ENCODE results near the gene BRINP1. TPM values are rescaled to one million over a fixed set of nuclear protein-coding genes. Genes with fewer than 3 reads are reported as not detected.

The BRINP1 gene
- total RNA-seq, 1 donor from 2014 or later = 0.96 TPM

DNA sequence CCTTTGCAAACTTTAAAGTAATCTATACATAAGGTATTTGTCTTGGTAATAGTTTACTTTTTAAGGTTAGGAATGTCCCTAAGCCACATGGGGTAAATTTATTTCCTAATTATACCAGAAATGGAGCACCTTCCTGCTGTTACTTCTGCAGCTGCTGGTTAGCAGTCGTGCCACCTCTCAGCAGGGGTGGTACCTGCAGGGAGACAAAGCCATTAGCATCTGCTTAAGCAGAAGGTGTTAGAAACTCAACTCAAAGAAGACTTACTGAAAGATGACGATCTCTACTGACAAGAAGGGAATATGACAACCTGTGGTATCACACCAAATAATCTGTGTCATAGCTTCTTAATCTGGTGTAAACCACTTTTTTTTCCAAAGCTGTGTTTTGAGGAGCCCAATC, 173.7 kb downstream of the BRINP1 start:
- DNase-seq (ENCODE audit: low read depth, low spot score) = no peak
- H3K27me3 Mint-ChIP-seq (ENCODE audit: low read depth) = no peaks in the 10 kb centered on the region
- H3K4me1 Mint-ChIP-seq = no peaks in the 10 kb centered on the region
- no peaks in the 10 kb centered on the region for H3K36me3 Mint-ChIP-seq (ENCODE audit: low read depth)
- TF ChIP-seq, protein P1, sequence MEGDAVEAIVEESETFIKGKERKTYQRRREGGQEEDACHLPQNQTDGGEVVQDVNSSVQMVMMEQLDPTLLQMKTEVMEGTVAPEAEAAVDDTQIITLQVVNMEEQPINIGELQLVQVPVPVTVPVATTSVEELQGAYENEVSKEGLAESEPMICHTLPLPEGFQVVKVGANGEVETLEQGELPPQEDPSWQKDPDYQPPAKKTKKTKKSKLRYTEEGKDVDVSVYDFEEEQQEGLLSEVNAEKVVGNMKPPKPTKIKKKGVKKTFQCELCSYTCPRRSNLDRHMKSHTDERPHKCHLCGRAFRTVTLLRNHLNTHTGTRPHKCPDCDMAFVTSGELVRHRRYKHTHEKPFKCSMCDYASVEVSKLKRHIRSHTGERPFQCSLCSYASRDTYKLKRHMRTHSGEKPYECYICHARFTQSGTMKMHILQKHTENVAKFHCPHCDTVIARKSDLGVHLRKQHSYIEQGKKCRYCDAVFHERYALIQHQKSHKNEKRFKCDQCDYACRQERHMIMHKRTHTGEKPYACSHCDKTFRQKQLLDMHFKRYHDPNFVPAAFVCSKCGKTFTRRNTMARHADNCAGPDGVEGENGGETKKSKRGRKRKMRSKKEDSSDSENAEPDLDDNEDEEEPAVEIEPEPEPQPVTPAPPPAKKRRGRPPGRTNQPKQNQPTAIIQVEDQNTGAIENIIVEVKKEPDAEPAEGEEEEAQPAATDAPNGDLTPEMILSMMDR (conservative IDR thresholded peaks at IDR 0.05) = no peak
- no peak overlapping the region for H3K27ac Mint-ChIP-seq (ENCODE audit: unreplicated experiment)
- H3K4me3 Mint-ChIP-seq = no peak overlapping the region
- H3K9me3 Mint-ChIP-seq = no peaks in the 10 kb centered on the region

DNA sequence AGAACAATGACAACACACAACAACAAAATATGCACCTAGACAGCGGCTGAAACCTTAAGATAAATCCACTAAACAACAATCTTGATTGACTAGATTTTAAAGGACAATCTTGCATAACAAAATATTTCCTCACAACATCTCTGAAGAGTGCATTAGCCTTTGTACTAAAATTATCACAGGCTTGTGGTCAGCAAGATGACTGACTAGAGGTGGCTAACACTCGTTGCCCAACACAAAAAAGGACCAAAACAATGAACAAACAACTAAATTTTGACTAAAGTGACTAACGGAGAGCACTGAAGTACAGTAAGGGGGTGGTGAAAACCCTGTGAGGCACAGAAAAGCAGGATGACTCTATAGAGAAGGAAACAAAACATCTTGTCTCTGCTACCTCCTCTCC, 183.9 kb downstream of the BRINP1 start:
- Mint-ChIP-seq H3K9me3 (peaks cover 4% of the 10 kb centered on the region), H3K4me1 (no peaks in the 10 kb centered on the region), H3K27ac (ENCODE audit: unreplicated experiment) (no peak overlapping the region), H3K36me3 (ENCODE audit: low read depth) (no peaks in the 10 kb centered on the region), H3K4me3 (no peak overlapping the region), H3K27me3 (ENCODE audit: low read depth) (no peaks in the 10 kb centered on the region)
- no peak for DNase-seq (ENCODE audit: low read depth, low spot score)
- TF ChIP-seq, protein P1 (conservative IDR thresholded peaks at IDR 0.05) = no peak

DNA sequence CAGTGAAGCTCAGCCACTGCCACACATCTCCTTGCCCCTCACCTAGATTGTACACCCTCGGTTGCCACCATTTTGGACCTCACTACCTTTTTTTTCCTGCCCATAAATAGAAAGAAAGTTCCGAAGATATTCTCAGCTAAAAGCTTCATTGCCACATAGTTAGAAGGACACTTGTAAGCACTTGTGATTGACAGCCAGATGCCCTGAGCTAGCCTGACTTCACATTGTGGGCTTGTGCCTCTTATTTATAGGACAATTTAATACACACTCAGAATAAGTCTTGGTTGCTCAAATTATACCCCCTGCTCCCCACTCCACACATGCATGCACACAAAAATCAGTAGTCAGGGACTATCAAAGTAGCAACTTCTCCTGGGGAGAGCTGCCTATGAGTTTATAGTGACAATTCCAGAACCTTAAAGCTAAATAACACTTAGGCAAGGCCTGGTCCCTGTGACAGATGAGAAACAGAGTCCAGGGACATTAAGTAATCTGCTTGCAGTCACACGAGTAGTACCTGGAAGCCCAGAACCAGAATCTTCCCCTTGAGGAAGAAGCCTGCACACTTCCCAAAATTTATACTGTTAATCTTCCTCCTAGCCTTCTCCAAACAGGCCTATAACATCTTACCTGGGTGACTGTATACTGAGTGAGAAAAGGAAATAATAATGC, 184.8 kb downstream of the BRINP1 start:
- H3K27me3 Mint-ChIP-seq (ENCODE audit: low read depth) = no peaks in the 10 kb centered on the region
- peaks cover 4% of the 10 kb centered on the region for H3K9me3 Mint-ChIP-seq
- H3K27ac Mint-ChIP-seq (ENCODE audit: unreplicated experiment) = peak overlapping the region; percentile 45
- H3K36me3 Mint-ChIP-seq (ENCODE audit: low read depth) = no peaks in the 10 kb centered on the region
- no peak for DNase-seq (ENCODE audit: low read depth, low spot score)
- no peaks in the 10 kb centered on the region for H3K4me1 Mint-ChIP-seq
- H3K4me3 Mint-ChIP-seq = no peak overlapping the region
- TF ChIP-seq, protein P1 (conservative IDR thresholded peaks at IDR 0.05) = no peak

DNA sequence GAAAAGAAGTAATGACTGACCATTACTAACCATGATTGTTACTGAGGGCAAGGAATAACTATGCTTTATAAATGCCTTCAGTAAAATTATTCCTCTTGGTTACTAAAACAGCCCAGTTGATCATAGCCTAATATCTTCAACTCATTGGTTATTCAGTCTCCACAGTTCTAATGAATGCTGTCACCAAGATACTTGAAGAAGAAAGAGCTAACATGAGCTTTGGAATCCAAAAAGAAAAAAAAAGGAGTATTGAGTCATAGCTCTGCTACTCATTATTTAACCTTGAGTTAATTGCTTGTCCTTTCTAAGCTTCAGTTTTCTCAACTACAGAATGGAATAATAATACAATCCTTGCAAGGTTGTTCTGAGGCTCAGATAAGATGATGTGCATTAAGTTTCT, 187.7 kb downstream of the BRINP1 start:
- no peaks in the 10 kb centered on the region for H3K36me3 Mint-ChIP-seq (ENCODE audit: low read depth)

DNA sequence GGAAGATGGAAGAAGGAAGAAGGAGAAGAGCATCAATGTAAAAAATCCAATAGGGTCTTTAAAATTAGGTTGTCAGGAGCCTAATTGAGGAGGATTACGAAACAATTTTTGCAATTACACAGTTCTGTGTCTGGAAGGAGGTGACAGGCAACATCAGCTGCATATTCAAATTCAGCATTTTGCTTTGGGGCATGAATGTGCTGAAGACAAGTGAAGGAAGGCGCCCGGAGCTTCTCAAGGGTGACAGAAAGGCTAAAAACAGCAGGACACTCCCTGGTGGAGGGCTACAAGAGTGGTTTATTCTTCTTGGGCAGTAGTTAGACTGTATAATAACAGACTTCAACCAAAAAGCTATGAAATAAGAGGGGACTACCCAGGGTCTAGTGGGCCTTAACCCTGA, 188.3 kb downstream of the BRINP1 start:
- TF ChIP-seq, protein P1 (conservative IDR thresholded peaks at IDR 0.05) = no peak
- Mint-ChIP-seq H3K27me3 (ENCODE audit: low read depth) (no peaks in the 10 kb centered on the region), H3K36me3 (ENCODE audit: low read depth) (no peaks in the 10 kb centered on the region), H3K9me3 (no peaks in the 10 kb centered on the region), H3K4me1 (peaks cover 14% of the 10 kb centered on the region), H3K27ac (ENCODE audit: unreplicated experiment) (no peak overlapping the region), H3K4me3 (no peak overlapping the region)
- no peak for DNase-seq (ENCODE audit: low read depth, low spot score)

More for the DNA sequence above, 187.7 kb downstream of the BRINP1 start:
- Mint-ChIP-seq H3K9me3 (no peaks in the 10 kb centered on the region), H3K4me1 (peaks cover 14% of the 10 kb centered on the region), H3K4me3 (no peak overlapping the region), H3K27ac (ENCODE audit: unreplicated experiment) (no peak overlapping the region), H3K27me3 (ENCODE audit: low read depth) (no peaks in the 10 kb centered on the region)
- TF ChIP-seq, protein P1 (conservative IDR thresholded peaks at IDR 0.05) = no peak
- no peak for DNase-seq (ENCODE audit: low read depth, low spot score)
